Measurements from ENCODE around the gene CTIF.
"Not testable (repeated sequence)": the region's sequence is repeated elsewhere in the genome, so short reads cannot be mapped to it uniquely, and the experiment has no call there.

Gene CTIF

GRCh38 chr18:48538531-48539405, at the start of gene CTIF:
TSS of gene CTIF (plus strand) at chr18:48539031. CDS start at chr18:48619566, 80,535 bp downstream.
- TF ChIP-seq EZH2 (IDR thresholded peaks at IDR 0.05) (no peak), FOXP2 (optimal IDR thresholded peaks at IDR 0.05; ENCODE audit: control extremely low read depth, extremely low read length, insufficient read depth) (peak; percentile 35), POLR2AphosphoS5 (IDR thresholded peaks at IDR 0.05; ENCODE audit: borderline replicate concordance, low read depth, low read length) (peak; percentile 75)
- Histone ChIP-seq H3K36me3 (ENCODE audit: insufficient read depth, low read length) (no peaks in the 10 kb centered on the region), H3K4me3 (peak within 1 kb of the TSS; percentile 80), H3K9ac (ENCODE audit: insufficient read length) (peak within 1 kb of the TSS; percentile 79), H3K9me3 (ENCODE audit: low read depth, low read length) (no peaks in the 10 kb centered on the region), H3K27ac (0 out of 2 replicates have a peak within 1 kb of the TSS, but pooled peaks have one; percentile 46)
- DNase-seq (ENCODE audit: low read depth, low spot score), result peak; percentile 90

- Histone ChIP-seq H3K27ac (no peak overlapping the region), H3K9me3 (ENCODE audit: low read depth, low read length) (no peaks in the 10 kb centered on the region), H3K9ac (ENCODE audit: insufficient read length) (no peak overlapping the region), H3K36me3 (ENCODE audit: insufficient read depth, low read length) (no peaks in the 10 kb centered on the region), H3K4me3 (no peak overlapping the region)
- DNase-seq (ENCODE audit: low read depth, low spot score), result no peak
- TF ChIP-seq EZH2 (IDR thresholded peaks at IDR 0.05), result no peak
- no peak for TF ChIP-seq FOXP2 (optimal IDR thresholded peaks at IDR 0.05; ENCODE audit: control extremely low read depth, extremely low read length, insufficient read depth)
- TF ChIP-seq POLR2AphosphoS5 (IDR thresholded peaks at IDR 0.05; ENCODE audit: borderline replicate concordance, low read depth, low read length), result no peak
Measured at GRCh38 chr18:48490641-48491293, 48.1 kb upstream of the CTIF start.

DNA sequence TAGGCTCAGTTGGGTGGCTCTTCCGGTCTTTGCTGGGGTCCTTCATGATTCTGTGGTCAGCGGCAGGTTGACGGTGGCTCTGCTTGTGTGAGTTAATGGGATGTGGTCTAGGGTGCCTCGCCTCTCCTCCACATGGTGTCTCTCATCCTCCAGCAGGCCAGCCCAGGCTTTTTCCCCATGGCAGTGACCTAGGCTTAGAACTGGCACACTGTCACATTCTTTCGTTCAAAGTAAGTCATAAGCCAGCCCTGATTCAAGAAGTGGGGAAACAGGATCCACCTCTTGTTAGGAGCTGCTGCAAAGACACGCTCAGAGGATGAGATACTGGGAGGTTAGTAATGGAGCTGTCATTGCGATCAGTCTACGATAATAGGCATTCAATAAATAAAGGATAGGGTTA, 46.0 kb upstream of the CTIF start:
- Histone ChIP-seq H3K36me3 (ENCODE audit: insufficient read depth, low read length) (no peaks in the 10 kb centered on the region), H3K4me3 (no peak overlapping the region), H3K9ac (ENCODE audit: insufficient read length) (no peak overlapping the region), H3K27ac (no peak overlapping the region), H3K9me3 (ENCODE audit: low read depth, low read length) (no peaks in the 10 kb centered on the region)
- TF ChIP-seq POLR2AphosphoS5 (IDR thresholded peaks at IDR 0.05; ENCODE audit: borderline replicate concordance, low read depth, low read length), result no peak
- no peak for TF ChIP-seq EZH2 (IDR thresholded peaks at IDR 0.05)
- TF ChIP-seq FOXP2 (optimal IDR thresholded peaks at IDR 0.05; ENCODE audit: control extremely low read depth, extremely low read length, insufficient read depth), result no peak
- no peak for DNase-seq (ENCODE audit: low read depth, low spot score)

GRCh38 chr18:48493434-48494230, 45.2 kb upstream of the CTIF start:
- Histone ChIP-seq H3K36me3 (ENCODE audit: insufficient read depth, low read length) (no peaks in the 10 kb centered on the region), H3K4me3 (no peak overlapping the region), H3K9ac (ENCODE audit: insufficient read length) (no peak overlapping the region), H3K9me3 (ENCODE audit: low read depth, low read length) (no peaks in the 10 kb centered on the region), H3K27ac (no peak overlapping the region)
- no peak for DNase-seq (ENCODE audit: low read depth, low spot score)
- TF ChIP-seq EZH2 (IDR thresholded peaks at IDR 0.05), result no peak
- TF ChIP-seq FOXP2 (optimal IDR thresholded peaks at IDR 0.05; ENCODE audit: control extremely low read depth, extremely low read length, insufficient read depth), result no peak
- no peak for TF ChIP-seq POLR2AphosphoS5 (IDR thresholded peaks at IDR 0.05; ENCODE audit: borderline replicate concordance, low read depth, low read length)

DNA sequence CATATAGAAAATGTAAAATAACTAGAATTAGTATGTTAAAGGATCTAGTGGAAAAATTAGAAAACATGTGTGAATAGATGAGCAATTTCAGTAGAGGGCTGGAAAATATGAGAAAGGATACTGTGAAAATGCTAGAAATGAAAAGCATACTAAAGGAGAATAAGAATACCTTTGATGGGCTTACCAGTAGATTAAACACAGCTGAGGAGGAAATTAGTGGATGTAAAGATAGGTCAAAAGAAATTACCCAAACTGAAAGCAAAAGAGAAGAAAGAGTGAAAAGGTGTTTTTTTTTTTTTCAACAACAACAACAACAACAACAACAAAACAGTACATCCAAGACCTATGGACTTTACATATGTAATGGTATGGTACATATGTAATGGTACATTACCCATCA, 41.0 kb upstream of the CTIF start:
- no peak for DNase-seq (ENCODE audit: low read depth, low spot score)
- no peak overlapping the region for H3K9ac ChIP-seq (ENCODE audit: insufficient read length)
- H3K9me3 ChIP-seq (ENCODE audit: low read depth, low read length), result no peaks in the 10 kb centered on the region
- no peak overlapping the region for H3K27ac ChIP-seq
- H3K36me3 ChIP-seq (ENCODE audit: insufficient read depth, low read length), result no peaks in the 10 kb centered on the region
- no peak overlapping the region for H3K4me3 ChIP-seq
- TF ChIP-seq EZH2 (IDR thresholded peaks at IDR 0.05) (no peak), POLR2AphosphoS5 (IDR thresholded peaks at IDR 0.05; ENCODE audit: borderline replicate concordance, low read depth, low read length) (no peak), FOXP2 (optimal IDR thresholded peaks at IDR 0.05; ENCODE audit: control extremely low read depth, extremely low read length, insufficient read depth) (no peak)

DNA sequence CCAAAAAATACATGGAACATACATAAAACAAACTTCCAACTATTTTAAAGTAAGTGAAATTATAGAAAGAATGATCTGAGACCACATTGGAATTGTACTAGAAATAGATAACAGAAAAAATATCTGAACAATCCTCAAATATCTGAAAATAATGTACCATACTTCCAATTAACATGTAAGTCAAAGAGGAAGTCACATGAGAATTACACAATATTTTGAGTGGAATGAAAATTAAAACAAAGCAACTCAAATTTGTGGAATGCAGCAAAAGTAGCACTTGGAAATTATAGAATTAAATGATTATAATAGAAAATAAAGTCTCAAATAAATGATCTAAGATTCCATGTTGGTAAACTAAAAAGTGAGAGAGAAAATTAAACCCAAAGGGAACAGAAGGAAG, 38.3 kb upstream of the CTIF start:
- H3K4me3 ChIP-seq, result no peak overlapping the region
- H3K36me3 ChIP-seq (ENCODE audit: insufficient read depth, low read length), result no peaks in the 10 kb centered on the region
- no peak overlapping the region for H3K9ac ChIP-seq (ENCODE audit: insufficient read length)
- DNase-seq (ENCODE audit: low read depth, low spot score), result no peak
- H3K27ac ChIP-seq, result no peak overlapping the region
- no peaks in the 10 kb centered on the region for H3K9me3 ChIP-seq (ENCODE audit: low read depth, low read length)
- TF ChIP-seq EZH2 (IDR thresholded peaks at IDR 0.05), result no peak
- TF ChIP-seq FOXP2 (optimal IDR thresholded peaks at IDR 0.05; ENCODE audit: control extremely low read depth, extremely low read length, insufficient read depth), result no peak
- TF ChIP-seq POLR2AphosphoS5 (IDR thresholded peaks at IDR 0.05; ENCODE audit: borderline replicate concordance, low read depth, low read length), result no peak

- no peaks in the 10 kb centered on the region for H3K9me3 ChIP-seq (ENCODE audit: low read depth, low read length)
- H3K36me3 ChIP-seq (ENCODE audit: insufficient read depth, low read length), result no peaks in the 10 kb centered on the region
- no peak overlapping the region for H3K4me3 ChIP-seq
- no peak overlapping the region for H3K9ac ChIP-seq (ENCODE audit: insufficient read length)
- TF ChIP-seq EZH2 (IDR thresholded peaks at IDR 0.05), result no peak
- TF ChIP-seq POLR2AphosphoS5 (IDR thresholded peaks at IDR 0.05; ENCODE audit: borderline replicate concordance, low read depth, low read length), result no peak
- TF ChIP-seq FOXP2 (optimal IDR thresholded peaks at IDR 0.05; ENCODE audit: control extremely low read depth, extremely low read length, insufficient read depth), result no peak
- DNase-seq (ENCODE audit: low read depth, low spot score), result no peak
- no peak overlapping the region for H3K27ac ChIP-seq
Measured at GRCh38 chr18:48502906-48503305, 35.9 kb upstream of the CTIF start.

DNA sequence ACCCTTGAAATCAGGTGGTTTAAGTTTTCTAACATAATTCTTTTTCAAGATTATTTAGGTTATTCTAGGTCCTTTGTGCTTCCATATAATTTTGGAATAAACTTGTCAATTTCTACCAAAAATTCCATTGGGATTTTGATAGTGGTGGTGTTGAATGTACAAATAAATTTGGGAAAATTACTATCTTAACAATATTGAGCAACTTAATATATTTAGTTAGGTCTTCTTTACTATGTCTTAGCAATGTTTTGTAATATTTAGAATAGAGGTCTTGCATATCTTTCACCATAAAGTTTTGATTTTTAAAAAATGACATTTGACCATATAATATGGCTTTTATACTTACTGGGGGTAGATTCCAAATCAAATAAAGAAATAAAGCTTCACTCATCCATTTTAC, 34.0 kb upstream of the CTIF start:
- DNase-seq (ENCODE audit: low read depth, low spot score), result no peak
- Histone ChIP-seq H3K27ac (no peak overlapping the region), H3K36me3 (ENCODE audit: insufficient read depth, low read length) (no peaks in the 10 kb centered on the region), H3K4me3 (no peak overlapping the region), H3K9ac (ENCODE audit: insufficient read length) (no peak overlapping the region), H3K9me3 (ENCODE audit: low read depth, low read length) (no peaks in the 10 kb centered on the region)
- TF ChIP-seq EZH2 (IDR thresholded peaks at IDR 0.05) (no peak), POLR2AphosphoS5 (IDR thresholded peaks at IDR 0.05; ENCODE audit: borderline replicate concordance, low read depth, low read length) (no peak)

DNA sequence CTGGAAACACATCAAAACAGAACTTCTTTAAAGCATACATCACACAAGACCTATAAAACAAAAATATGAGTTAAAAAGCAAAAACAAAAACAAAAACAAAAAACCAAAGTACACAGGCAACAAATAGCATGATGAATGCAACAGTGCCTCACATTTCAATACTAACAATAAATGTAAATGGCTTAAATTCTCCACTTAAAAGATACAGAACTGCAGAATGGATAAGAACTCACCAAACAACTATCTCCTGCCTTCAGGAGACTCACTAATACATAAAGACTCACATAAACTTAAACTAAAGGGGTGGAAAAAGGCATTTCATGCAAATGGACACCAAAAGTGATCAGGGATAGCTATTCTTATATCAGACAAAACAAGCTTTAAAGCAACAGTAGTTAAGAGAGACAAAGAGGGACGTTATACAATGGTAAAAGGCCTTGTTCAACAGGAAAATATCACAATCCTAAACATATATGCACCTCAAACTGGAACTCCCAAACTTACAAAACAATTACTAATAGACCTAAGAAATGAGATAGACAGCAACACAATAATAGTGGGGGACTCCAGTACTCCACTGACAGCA, 31.8 kb upstream of the CTIF start:
- H3K9me3 ChIP-seq (ENCODE audit: low read depth, low read length); H3K36me3 ChIP-seq (ENCODE audit: insufficient read depth, low read length); H3K9ac ChIP-seq (ENCODE audit: insufficient read length); DNase-seq (ENCODE audit: low read depth, low spot score); H3K27ac ChIP-seq; H3K4me3 ChIP-seq: not testable (repeated sequence)

DNA sequence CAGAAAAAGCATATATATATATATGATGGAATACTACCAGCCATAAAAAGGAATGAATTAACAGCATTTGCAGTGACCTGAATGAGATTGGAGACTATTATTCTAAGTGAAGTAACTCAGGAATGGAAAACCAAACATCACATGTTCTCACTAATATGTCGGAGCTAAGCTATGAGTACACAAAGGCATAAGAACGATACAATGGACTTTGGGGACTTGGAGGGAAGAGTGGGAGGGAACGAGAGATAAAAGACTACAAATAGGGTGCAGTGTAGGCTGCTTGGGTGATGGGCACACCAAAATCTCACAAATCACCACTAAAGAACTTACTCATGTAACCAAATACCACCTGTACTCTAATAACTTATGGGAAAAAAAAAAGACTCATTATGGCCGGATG, 26.3 kb upstream of the CTIF start:
- H3K27ac ChIP-seq; H3K36me3 ChIP-seq (ENCODE audit: insufficient read depth, low read length); H3K4me3 ChIP-seq; H3K9ac ChIP-seq (ENCODE audit: insufficient read length); H3K9me3 ChIP-seq (ENCODE audit: low read depth, low read length); DNase-seq (ENCODE audit: low read depth, low spot score): not testable (repeated sequence)
